Suprapubic skin (tissue), 4 donors: ENCODE measurements around the gene SIRT5. TPM values are rescaled to one million over a fixed set of nuclear protein-coding genes. Genes with fewer than 3 reads are reported as not detected.

Source experiments
- DNase-seq, 2 donors: peaks; one replicate each; pipeline ENCODE4 v3.0.0-alpha.2; 2019; ENCODE audit warnings: low spot score in 2 of 2
- H3K27ac ChIP-seq: fragments of 200-600 bp; sonication (generic); one replicate; pipeline ENCODE4 v1.5.1; 2019
- H3K27me3 ChIP-seq: fragments of 200-600 bp; sonication (generic); one replicate; pipeline ENCODE4 v1.5.1; 2019
- H3K36me3 ChIP-seq: fragments of 200-600 bp; sonication (generic); one replicate; pipeline ENCODE4 v1.5.1; 2019
- H3K4me1 ChIP-seq: fragments of 200-600 bp; sonication (generic); one replicate; pipeline ENCODE4 v1.5.1; 2019
- H3K4me3 ChIP-seq: fragments of 200-600 bp; sonication (generic); one replicate; pipeline ENCODE4 v1.5.1; 2019; ENCODE audit warnings: mild to moderate bottlenecking
- H3K9me3 ChIP-seq: fragments of 200-600 bp; sonication (generic); one replicate; pipeline ENCODE4 v1.5.1; 2019
- EP300 ChIP-seq: sonication (generic); formaldehyde crosslinking; IDR thresholded peaks from one replicate; pipeline ENCODE4 v1.6.1; 2017; ENCODE audit warnings: antibody characterized with exemption
- POLR2A ChIP-seq, 2 donors: fragments of 450-650 bp; IDR thresholded peaks; one replicate each; pipeline ENCODE4 v1.6.1; 2017; ENCODE audit warnings: antibody characterized with exemption in 2 of 2, mild to moderate bottlenecking in 2 of 2, moderate library complexity in 2 of 2
- POLR2AphosphoS5 ChIP-seq, 3 donors: sonication (generic); formaldehyde crosslinking; IDR thresholded peaks; one replicate each; pipeline ENCODE4 v1.6.1; 2017; ENCODE audit warnings: antibody characterized with exemption in 3 of 3
- WGBS: methylation state at CpG from one replicate; pipeline ENCODE4 v1.1.5; 2018; 5-methylcytosine and 5-hydroxymethylcytosine counted together
- total RNA-seq, 4 donors: library from RNA; depleted of rRNA; stranded (reverse); fragments of >200 nt; gene quantifications; one replicate each; pipeline ENCODE4 v1.1.0, GENCODE V29; 2016
- TF ChIP-seq, protein P1 (sequence below), 2 donors: fragments of 200-600 bp in 1 of 2; fragments of 450-650 bp in 1 of 2; sonication (generic) in 1 of 2; IDR thresholded peaks; one replicate each; pipeline ENCODE4 v1.5.1; 2016 to 2019; ENCODE audit warnings: antibody characterized with exemption in 2 of 2, mild to moderate bottlenecking in 1 of 2, moderate library complexity in 1 of 2

SIRT5 gene
- total RNA-seq, 4 donors from 2014 or later, result 5.7 to 17.8 (median 8.7) TPM

DNA sequence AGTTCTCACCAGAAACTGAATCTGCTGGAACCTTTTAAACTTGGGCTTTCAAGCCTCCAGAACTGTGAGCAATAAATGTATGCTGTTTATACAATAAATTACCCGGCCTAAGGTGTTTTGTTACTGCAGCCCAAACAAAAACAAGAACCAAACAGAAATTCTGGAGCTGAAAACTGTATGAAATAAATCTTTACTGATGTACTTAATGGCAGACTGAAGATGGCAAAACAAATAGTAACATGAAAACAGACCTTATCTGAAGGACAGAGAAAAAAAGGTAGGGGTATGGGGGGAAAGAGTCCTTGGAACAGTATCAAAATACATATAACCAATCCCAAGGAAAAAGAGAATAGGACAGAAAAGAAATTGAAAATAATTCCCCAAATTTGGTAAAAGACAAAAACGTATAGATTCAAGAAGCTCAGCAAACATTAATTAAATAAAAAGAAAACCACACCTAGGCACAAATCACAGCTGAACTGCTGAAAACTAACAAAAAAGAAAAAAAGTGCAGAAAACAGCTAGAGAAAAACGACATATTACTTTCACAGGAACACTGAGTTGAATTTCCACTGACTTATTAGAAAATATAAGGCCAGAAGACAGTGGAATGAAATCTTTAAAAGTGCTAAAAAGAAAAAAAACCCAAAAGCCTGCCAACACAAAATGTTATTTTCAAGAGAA, 88.4 kb downstream of the SIRT5 start:
- Histone ChIP-seq H3K4me1 (peaks cover 48% of the 10 kb centered on the region), H3K9me3 (no peaks in the 10 kb centered on the region), H3K27ac (no peak overlapping the region), H3K4me3 (no peak overlapping the region), H3K36me3 (no peaks in the 10 kb centered on the region), H3K27me3 (no peaks in the 10 kb centered on the region)
- no peak for TF ChIP-seq EP300
- WGBS, result 78% methylated on average over 3 of the region's 3 CpGs
- DNase-seq, result no peak

DNA sequence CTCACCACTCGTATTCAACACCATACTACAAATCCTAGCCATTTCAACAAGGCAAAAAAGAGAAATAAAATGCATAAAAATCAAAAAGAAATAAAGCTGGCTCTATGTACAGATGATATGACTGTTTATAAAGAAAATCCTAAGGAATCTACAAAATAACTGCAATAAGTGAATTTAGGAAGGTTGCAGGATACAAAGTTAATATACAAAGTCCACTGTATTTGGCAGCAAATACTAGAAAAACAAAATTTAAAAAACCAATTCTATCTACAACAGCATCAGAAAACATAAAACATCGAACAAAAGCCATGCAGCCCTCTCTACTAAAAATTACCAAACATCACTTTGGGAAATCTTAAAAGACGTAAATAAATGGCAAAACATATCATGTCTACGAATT, 89.6 kb downstream of the SIRT5 start:
- H3K27me3 ChIP-seq, result no peaks in the 10 kb centered on the region
- H3K4me3 ChIP-seq, result no peak overlapping the region
- peaks cover 48% of the 10 kb centered on the region for H3K4me1 ChIP-seq
- no peak for DNase-seq
- 91% methylated on average over 4 of the region's 4 CpGs for WGBS
- no peaks in the 10 kb centered on the region for H3K36me3 ChIP-seq
- no peaks in the 10 kb centered on the region for H3K9me3 ChIP-seq
- no peak for TF ChIP-seq EP300
- TF ChIP-seq, protein P1, sequence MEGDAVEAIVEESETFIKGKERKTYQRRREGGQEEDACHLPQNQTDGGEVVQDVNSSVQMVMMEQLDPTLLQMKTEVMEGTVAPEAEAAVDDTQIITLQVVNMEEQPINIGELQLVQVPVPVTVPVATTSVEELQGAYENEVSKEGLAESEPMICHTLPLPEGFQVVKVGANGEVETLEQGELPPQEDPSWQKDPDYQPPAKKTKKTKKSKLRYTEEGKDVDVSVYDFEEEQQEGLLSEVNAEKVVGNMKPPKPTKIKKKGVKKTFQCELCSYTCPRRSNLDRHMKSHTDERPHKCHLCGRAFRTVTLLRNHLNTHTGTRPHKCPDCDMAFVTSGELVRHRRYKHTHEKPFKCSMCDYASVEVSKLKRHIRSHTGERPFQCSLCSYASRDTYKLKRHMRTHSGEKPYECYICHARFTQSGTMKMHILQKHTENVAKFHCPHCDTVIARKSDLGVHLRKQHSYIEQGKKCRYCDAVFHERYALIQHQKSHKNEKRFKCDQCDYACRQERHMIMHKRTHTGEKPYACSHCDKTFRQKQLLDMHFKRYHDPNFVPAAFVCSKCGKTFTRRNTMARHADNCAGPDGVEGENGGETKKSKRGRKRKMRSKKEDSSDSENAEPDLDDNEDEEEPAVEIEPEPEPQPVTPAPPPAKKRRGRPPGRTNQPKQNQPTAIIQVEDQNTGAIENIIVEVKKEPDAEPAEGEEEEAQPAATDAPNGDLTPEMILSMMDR (IDR thresholded peaks at IDR 0.05), result no peak
- TF ChIP-seq POLR2A (IDR thresholded peaks at IDR 0.05), result no peak
- TF ChIP-seq POLR2AphosphoS5 (IDR thresholded peaks at IDR 0.05), result no peak
- no peak overlapping the region for H3K27ac ChIP-seq

Other genes with a start within 250 kb of the SIRT5 start
- 10 to 100 TPM in 3 of 4 donors, 1 to 10 TPM in 1; 8.3 to 15.4 (median 12.2) TPM for gene TBC1D7, start 246.1 kb upstream of the SIRT5 start, total RNA-seq
- gene GFOD1, start 87.0 kb upstream of the SIRT5 start, total RNA-seq, result 10 to 100 TPM in 3 of 4 donors, 1 to 10 TPM in 1; 7.5 to 15.2 (median 13.7) TPM
- 10 to 100 TPM; 38.6 to 48.0 (median 42.0) TPM for gene NOL7, start 40.7 kb downstream of the SIRT5 start, total RNA-seq
- gene RANBP9, start 137.2 kb downstream of the SIRT5 start, total RNA-seq, result 10 to 100 TPM; 35.8 to 64.7 (median 50.4) TPM
- 10 to 100 TPM; 20.8 to 30.7 (median 27.8) TPM for gene MCUR1, start 240.0 kb downstream of the SIRT5 start, total RNA-seq